Measurements from ENCODE around the gene TINAG.

TINAG gene

DNA sequence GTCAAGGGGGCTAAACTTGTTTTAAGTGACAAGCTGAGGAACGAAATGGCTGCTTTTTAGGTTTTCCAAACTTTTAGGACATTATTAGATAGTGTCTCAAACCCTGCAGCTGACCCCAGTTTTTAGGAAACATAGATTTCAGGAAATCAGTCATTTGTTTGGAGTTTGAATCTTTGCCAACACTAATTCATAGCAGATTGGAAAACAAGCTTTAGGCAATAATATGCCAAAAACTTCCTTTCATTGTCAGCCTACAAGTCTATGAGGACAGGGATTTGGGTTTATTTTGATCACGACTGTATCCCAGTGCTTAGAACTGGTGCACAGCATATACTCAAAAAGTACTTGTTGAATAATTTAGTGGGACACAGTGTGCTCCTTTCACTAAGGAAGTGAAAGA lies 123.2 kb downstream of the TINAG start:
- DNase-seq, result no peak
